ENCODE results near the gene LRRC47.

The LRRC47 gene

GRCh38 chr1:3796215-3797061 is at the start of gene LRRC47:
Gene LRRC47 (minus strand): TSS chr1:3796498. CDS start chr1:3796476, 22 bp downstream.
- peak; percentile 88 for DNase-seq (ENCODE audit: low spot score)

GRCh38 chr1:3842912-3843311 is 46.6 kb upstream of the LRRC47 start:
- DNase-seq (ENCODE audit: low spot score): no peak

- DNase-seq (ENCODE audit: low spot score): no peak
These were observed 45.2 kb upstream of the LRRC47 start for GRCh38 chr1:3841491-3841890.

- no peak for DNase-seq (ENCODE audit: low spot score)
These were observed 42.5 kb upstream of the LRRC47 start for GRCh38 chr1:3838788-3839187.

GRCh38 chr1:3837685-3838084 is 41.4 kb upstream of the LRRC47 start:
- DNase-seq (ENCODE audit: low spot score): no peak

- DNase-seq (ENCODE audit: low spot score): no peak
These were observed 40.9 kb upstream of the LRRC47 start for GRCh38 chr1:3837200-3837599.

- DNase-seq (ENCODE audit: low spot score): no peak
These were observed 40.1 kb upstream of the LRRC47 start for GRCh38 chr1:3836421-3836820.

- DNase-seq (ENCODE audit: low spot score): no peak
These were observed 38.4 kb upstream of the LRRC47 start for GRCh38 chr1:3834701-3835100.

- DNase-seq (ENCODE audit: low spot score): no peak
These were observed 35.4 kb upstream of the LRRC47 start for GRCh38 chr1:3831689-3832088.

GRCh38 chr1:3828391-3828790 is 32.1 kb upstream of the LRRC47 start:
- DNase-seq (ENCODE audit: low spot score): no peak

- DNase-seq (ENCODE audit: low spot score): no peak
These were observed 31.6 kb upstream of the LRRC47 start for GRCh38 chr1:3827813-3828307.

GRCh38 chr1:3825356-3825755 is 29.1 kb upstream of the LRRC47 start:
- no peak for DNase-seq (ENCODE audit: low spot score)

GRCh38 chr1:3824650-3825049 is 28.4 kb upstream of the LRRC47 start:
- DNase-seq (ENCODE audit: low spot score): no peak

- no peak for DNase-seq (ENCODE audit: low spot score)
These were observed 26.1 kb upstream of the LRRC47 start for GRCh38 chr1:3822421-3822820.

- no peak for DNase-seq (ENCODE audit: low spot score)
These were observed 25.6 kb upstream of the LRRC47 start for GRCh38 chr1:3821908-3822307.

- DNase-seq (ENCODE audit: low spot score): no peak
These were observed 25.1 kb upstream of the LRRC47 start for GRCh38 chr1:3821447-3821846.

- no peak for DNase-seq (ENCODE audit: low spot score)
These were observed 24.7 kb upstream of the LRRC47 start for GRCh38 chr1:3821004-3821403.

GRCh38 chr1:3820316-3820715 is 24.0 kb upstream of the LRRC47 start:
- no peak for DNase-seq (ENCODE audit: low spot score)

GRCh38 chr1:3819771-3820200 is 23.5 kb upstream of the LRRC47 start:
- no peak for DNase-seq (ENCODE audit: low spot score)

- DNase-seq (ENCODE audit: low spot score): no peak
These were observed 21.7 kb upstream of the LRRC47 start for GRCh38 chr1:3817821-3818597.

- DNase-seq (ENCODE audit: low spot score): no peak
These were observed 20.9 kb upstream of the LRRC47 start for GRCh38 chr1:3817138-3817740.

GRCh38 chr1:3816331-3817137 is 20.2 kb upstream of the LRRC47 start:
- DNase-seq (ENCODE audit: low spot score): no peak
